ENCODE results near the gene KRTAP25-1. TPM values are rescaled to one million over a fixed set of nuclear protein-coding genes. Genes with fewer than 3 reads are reported as not detected.
A peak's percentile ranks its signal among the peaks of the same experiment; 100 is the strongest.

Gene KRTAP25-1
- total and polyA plus RNA-seq, 3 donors from 2014 or later = not detected

GRCh38 chr21:30271156-30271555 is 18.2 kb downstream of the KRTAP25-1 start:
- no peaks in the 10 kb centered on the region for H3K27me3 ChIP-seq
- intact Hi-C loops (cut with DNase I; ENCODE audit: low total_unique reads) = no loop called here

GRCh38 chr21:30269803-30270530 is 19.3 kb downstream of the KRTAP25-1 start:
- H3K4me3 ChIP-seq = no peak overlapping the region
- intact Hi-C loops (cut with DNase I; ENCODE audit: low total_unique reads) = no loop called here
- no peaks in the 10 kb centered on the region for H3K36me3 ChIP-seq (ENCODE audit: low read depth, missing control alignments)
- no peak for DNase-seq
- no peaks in the 10 kb centered on the region for H3K4me1 ChIP-seq
- no peak for TF ChIP-seq POLR2A (IDR thresholded peaks at IDR 0.05)
- H3K27ac ChIP-seq = no peak overlapping the region
- 63 to 78% methylated on average over 3 of the region's 3 CpGs for WGBS, 2 donors
- no peaks in the 10 kb centered on the region for H3K9me3 ChIP-seq
- H3K27me3 ChIP-seq = no peaks in the 10 kb centered on the region

More at GRCh38 chr21:30271156-30271555, 18.2 kb downstream of the KRTAP25-1 start:
- Histone ChIP-seq H3K27ac (no peak overlapping the region), H3K4me1 (no peaks in the 10 kb centered on the region), H3K36me3 (ENCODE audit: low read depth, missing control alignments) (no peaks in the 10 kb centered on the region), H3K4me3 (no peak overlapping the region), H3K9me3 (no peaks in the 10 kb centered on the region)
- 52 to 69% methylated on average over 5 of the region's 5 CpGs for WGBS, 2 donors
- DNase-seq = no peak
- TF ChIP-seq POLR2A (IDR thresholded peaks at IDR 0.05) (no peak), CTCF (IDR thresholded peaks at IDR 0.05) (no peak)

- no peaks in the 10 kb centered on the region for H3K9me3 ChIP-seq
- no peaks in the 10 kb centered on the region for H3K27me3 ChIP-seq
- H3K4me1 ChIP-seq = no peaks in the 10 kb centered on the region
- 73 to 76% methylated on average over 5 of the region's 5 CpGs for WGBS, 2 donors
- no peak for DNase-seq
- H3K27ac ChIP-seq = no peak overlapping the region
- TF ChIP-seq POLR2A (IDR thresholded peaks at IDR 0.05) (no peak), CTCF (IDR thresholded peaks at IDR 0.05) (peak in 2 of 3 experiments; percentile 26 to 50)
- intact Hi-C loops (cut with DNase I; ENCODE audit: low total_unique reads) = no loop called here
- no peaks in the 10 kb centered on the region for H3K36me3 ChIP-seq (ENCODE audit: low read depth, missing control alignments)
- no peak overlapping the region for H3K4me3 ChIP-seq
These were observed 20.6 kb downstream of the KRTAP25-1 start for GRCh38 chr21:30268608-30269197.

GRCh38 chr21:30257773-30258172 is 31.5 kb downstream of the KRTAP25-1 start:
- intact Hi-C loops (cut with DNase I; ENCODE audit: low total_unique reads) = no loop called here
- no peaks in the 10 kb centered on the region for H3K36me3 ChIP-seq (ENCODE audit: low read depth, missing control alignments)
- H3K9me3 ChIP-seq = no peaks in the 10 kb centered on the region
- no peaks in the 10 kb centered on the region for H3K27me3 ChIP-seq
- no peak overlapping the region for H3K4me3 ChIP-seq
- no peak for DNase-seq
- TF ChIP-seq CTCF (IDR thresholded peaks at IDR 0.05) = peak in 1 of 3 experiments; percentile 10
- no peak for TF ChIP-seq POLR2A (IDR thresholded peaks at IDR 0.05)
- H3K27ac ChIP-seq = no peak overlapping the region
- WGBS, 2 donors = 72 to 90% methylated on average over 4 of the region's 4 CpGs
- no peaks in the 10 kb centered on the region for H3K4me1 ChIP-seq

GRCh38 chr21:30256100-30256499 is 33.2 kb downstream of the KRTAP25-1 start:
- WGBS, 2 donors = 93 to 96% methylated on average over 4 of the region's 4 CpGs
- H3K4me1 ChIP-seq = no peaks in the 10 kb centered on the region
- no peak overlapping the region for H3K4me3 ChIP-seq
- no peaks in the 10 kb centered on the region for H3K9me3 ChIP-seq
- DNase-seq = no peak
- no peaks in the 10 kb centered on the region for H3K27me3 ChIP-seq
- TF ChIP-seq POLR2A (IDR thresholded peaks at IDR 0.05) = no peak
- no peak for TF ChIP-seq CTCF (IDR thresholded peaks at IDR 0.05)
- H3K36me3 ChIP-seq (ENCODE audit: low read depth, missing control alignments) = no peaks in the 10 kb centered on the region
- intact Hi-C loops (cut with DNase I; ENCODE audit: low total_unique reads) = no loop called here
- no peak overlapping the region for H3K27ac ChIP-seq

Data from testis (tissue), 3 donors.